Neutrophil (primary cell): ENCODE measurements around the gene AMIGO1.

Source experiments
- H3K27ac ChIP-seq: fragments of 200-600 bp; sonication (generic); 2 replicates; pipeline ENCODE4 v1.5.1; 2016; ENCODE audit warnings: mild to moderate bottlenecking, moderate library complexity
- H3K27me3 ChIP-seq: fragments of 200-600 bp; sonication (generic); 2 replicates; pipeline ENCODE4 v1.6.0; 2016; ENCODE audit warnings: mild to moderate bottlenecking
- H3K36me3 ChIP-seq: fragments of 200-600 bp; sonication (generic); 2 replicates; pipeline ENCODE4 v1.5.1; 2017
- H3K4me1 ChIP-seq, 2 experiments: fragments of 200-600 bp in 1 of 2; sonication (generic) in 1 of 2; 1 replicate in 1 of 2; 2 replicates in 1 of 2; pipeline versions ENCODE4 v1.5.1 to v1.6.1; 2013 to 2016; ENCODE audit warnings: low read depth in 1 of 2, low read length in 1 of 2, mild to moderate bottlenecking in 1 of 2, moderate library complexity in 1 of 2; ENCODE audit not compliant: control insufficient read depth in 1 of 2, insufficient read depth in 1 of 2
- H3K4me3 ChIP-seq, 2 experiments: fragments of 200-600 bp in 1 of 2; sonication (generic) in 1 of 2; 1 replicate in 1 of 2; 2 replicates in 1 of 2; pipeline ENCODE4 v1.5.1; 2013 to 2016; ENCODE audit warnings: low read depth in 1 of 2, low read length in 1 of 2, mild to moderate bottlenecking in 1 of 2, moderate library complexity in 1 of 2
- H3K9me3 ChIP-seq: fragments of 200-600 bp; sonication (generic); 2 replicates; pipeline ENCODE4 v1.5.1; 2016
- CTCF ChIP-seq: fragments of 200-600 bp; sonication (generic); IDR thresholded peaks from 2 replicates; pipeline ENCODE4 v1.5.1; 2016; ENCODE audit warnings: antibody characterized with exemption

Gene AMIGO1

GRCh38 chr1:109493227-109493626 lies 16.3 kb downstream of the AMIGO1 start:
- H3K27ac ChIP-seq: peak overlapping the region; percentile 88
- H3K9me3 ChIP-seq: no peaks in the 10 kb centered on the region
- TF ChIP-seq CTCF: no peak
- peaks cover 20 to 21% of the 10 kb centered on the region in 2 experiments for H3K4me1 ChIP-seq
- H3K36me3 ChIP-seq: peaks cover 31% of the 10 kb centered on the region
- H3K4me3 ChIP-seq: peak overlapping the region; percentile 98 to 99
- no peaks in the 10 kb centered on the region for H3K27me3 ChIP-seq

DNA sequence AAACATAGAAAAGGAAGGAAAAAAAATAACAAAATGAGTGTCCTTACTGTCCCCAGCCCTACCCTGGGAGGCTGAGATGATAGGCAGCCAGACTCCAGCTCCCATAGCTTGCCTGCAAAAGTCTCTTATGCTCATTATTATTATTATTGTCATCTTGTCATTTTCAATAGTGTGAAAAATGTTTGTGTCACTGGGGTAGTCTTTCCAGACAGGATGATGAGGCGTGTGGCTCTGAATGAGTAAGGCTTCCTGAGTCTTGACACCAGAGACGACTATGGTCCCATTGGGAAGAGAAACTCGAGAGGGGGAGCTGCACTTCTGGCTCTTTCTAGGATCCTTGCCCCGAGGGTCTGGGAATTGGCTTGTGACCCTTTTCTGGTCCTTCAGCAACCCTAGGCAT lies 16.7 kb downstream of the AMIGO1 start:
- no peaks in the 10 kb centered on the region for H3K27me3 ChIP-seq
- H3K4me1 ChIP-seq: peaks cover 20 to 21% of the 10 kb centered on the region in 2 experiments
- no peak overlapping the region for H3K27ac ChIP-seq
- H3K9me3 ChIP-seq: no peaks in the 10 kb centered on the region
- TF ChIP-seq CTCF: no peak
- H3K4me3 ChIP-seq: no peak overlapping the region
- H3K36me3 ChIP-seq: peaks cover 27% of the 10 kb centered on the region

DNA sequence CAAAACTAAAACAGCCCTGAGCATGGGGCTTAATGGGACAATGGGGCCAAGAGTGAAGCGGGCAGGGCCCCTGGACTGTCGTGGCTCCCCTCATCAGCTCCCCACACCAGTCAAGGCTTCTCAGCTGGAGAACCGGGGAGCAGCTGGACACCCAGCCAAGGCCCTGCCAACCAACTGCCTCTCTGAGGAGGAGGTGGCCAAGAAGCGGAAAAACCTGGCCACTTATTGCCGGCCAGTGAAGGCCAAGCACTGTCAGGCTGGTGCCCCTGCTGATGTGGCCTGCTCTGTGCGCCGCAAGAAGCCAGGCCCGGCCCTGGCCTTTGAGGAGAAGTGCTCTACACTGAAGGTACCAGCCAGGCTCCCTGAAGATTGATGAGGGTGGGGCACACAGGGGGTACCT lies 18.2 kb downstream of the AMIGO1 start:
- H3K4me1 ChIP-seq: peaks cover 20 to 21% of the 10 kb centered on the region in 2 experiments
- TF ChIP-seq CTCF: no peak
- H3K36me3 ChIP-seq: peaks cover 13% of the 10 kb centered on the region
- H3K27ac ChIP-seq: no peak overlapping the region
- no peaks in the 10 kb centered on the region for H3K27me3 ChIP-seq
- H3K4me3 ChIP-seq: no peak overlapping the region
- H3K9me3 ChIP-seq: no peaks in the 10 kb centered on the region

DNA sequence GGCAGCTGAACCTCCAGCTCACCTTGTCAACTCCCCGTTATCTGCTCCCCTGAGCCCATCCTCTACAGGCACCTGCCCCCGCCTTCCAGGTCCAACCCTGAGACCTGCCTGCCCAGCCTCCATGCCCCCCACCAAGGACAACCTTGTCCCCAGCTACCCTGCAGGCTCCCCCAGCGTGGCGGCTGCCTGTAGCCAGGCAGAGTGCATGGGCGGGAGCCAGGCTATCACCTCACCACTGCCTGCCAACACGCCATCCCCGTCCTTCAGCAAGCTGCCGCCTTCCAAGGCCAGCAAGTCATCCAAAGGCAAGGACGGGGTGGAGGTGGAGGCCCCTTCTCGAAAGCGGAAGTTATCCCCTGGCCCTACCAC lies 18.6 kb downstream of the AMIGO1 start:
- Histone ChIP-seq H3K27me3 (no peaks in the 10 kb centered on the region), H3K9me3 (no peaks in the 10 kb centered on the region), H3K4me1 (peaks cover 20 to 21% of the 10 kb centered on the region in 2 experiments), H3K4me3 (no peak overlapping the region), H3K36me3 (peaks cover 8% of the 10 kb centered on the region), H3K27ac (no peak overlapping the region)
- no peak for TF ChIP-seq CTCF

- H3K36me3 ChIP-seq: peaks cover 2% of the 10 kb centered on the region
- peak; percentile 79 for TF ChIP-seq CTCF
Observed at GRCh38 chr1:109490029-109490933, 19.2 kb downstream of the AMIGO1 start.

More at GRCh38 chr1:109490029-109490933, 19.2 kb downstream of the AMIGO1 start:
- Histone ChIP-seq H3K27ac (no peak overlapping the region), H3K9me3 (no peaks in the 10 kb centered on the region), H3K4me1 (peaks cover 16% of the 10 kb centered on the region in 2 experiments), H3K27me3 (no peaks in the 10 kb centered on the region), H3K4me3 (no peak overlapping the region)
